ENCODE data around the gene KLHL30. TPM values are rescaled to one million over a fixed set of nuclear protein-coding genes. Genes with fewer than 3 reads are reported as not detected.
"Not testable (repeated sequence)": the region's sequence is repeated elsewhere in the genome, so short reads cannot be mapped to it uniquely, and the experiment has no call there.

KLHL30 gene
- polyA plus RNA-seq, 4 donors, result 0.18 to 0.57 (median 0.44) TPM

DNA sequence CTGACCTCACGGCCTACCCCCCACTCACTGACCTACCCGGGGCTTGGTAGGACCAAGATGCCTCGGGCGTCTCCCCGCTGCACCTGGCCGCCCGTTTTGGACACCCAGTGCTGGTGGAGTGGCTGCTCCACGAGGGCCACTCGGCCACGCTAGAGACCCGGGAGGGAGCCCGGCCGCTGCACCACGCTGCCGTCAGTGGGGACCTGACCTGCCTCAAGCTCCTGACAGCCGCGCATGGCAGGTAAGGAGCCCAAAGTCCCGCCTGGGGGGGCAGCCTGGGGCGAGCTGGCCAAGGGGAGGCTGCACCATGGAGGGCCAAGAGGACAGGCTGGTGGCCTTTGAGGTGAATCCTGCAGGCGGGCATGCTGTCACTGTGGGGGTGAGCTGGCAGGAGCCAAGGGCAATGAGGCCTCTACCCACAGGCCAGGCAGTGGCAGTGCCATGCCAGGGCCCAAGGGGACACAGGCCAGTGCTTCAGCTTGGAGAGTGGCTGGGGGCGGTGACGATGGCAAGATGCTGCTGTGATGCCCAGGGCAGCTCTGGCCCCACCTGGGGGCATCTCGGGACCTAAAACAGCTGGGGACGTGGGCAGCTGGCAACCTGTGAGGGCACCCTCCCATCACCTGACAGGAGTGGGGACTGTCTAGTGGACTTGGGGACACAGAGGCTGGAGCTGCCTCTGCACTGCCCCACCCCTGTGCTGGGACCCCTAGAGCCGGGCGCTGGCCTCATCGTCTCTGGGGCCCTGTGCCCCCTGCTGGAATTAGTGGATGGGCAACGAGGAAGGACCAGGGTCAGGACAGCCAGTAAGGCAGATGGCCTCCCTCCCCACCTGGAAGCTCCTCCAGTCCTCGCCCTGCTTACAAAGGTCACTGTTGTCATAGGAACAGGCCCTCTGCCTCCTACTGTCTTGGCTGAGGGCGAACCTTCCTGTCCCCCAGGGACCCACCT is 36.3 kb upstream of the KLHL30 start:
- no peak for DNase-seq (ENCODE audit: low read depth in 4 of 4, low spot score in 2 of 4)

GRCh38 chr2:238102865-238103264 is 35.6 kb upstream of the KLHL30 start:
- no peak for DNase-seq (ENCODE audit: low read depth in 4 of 4, low spot score in 2 of 4)

DNA sequence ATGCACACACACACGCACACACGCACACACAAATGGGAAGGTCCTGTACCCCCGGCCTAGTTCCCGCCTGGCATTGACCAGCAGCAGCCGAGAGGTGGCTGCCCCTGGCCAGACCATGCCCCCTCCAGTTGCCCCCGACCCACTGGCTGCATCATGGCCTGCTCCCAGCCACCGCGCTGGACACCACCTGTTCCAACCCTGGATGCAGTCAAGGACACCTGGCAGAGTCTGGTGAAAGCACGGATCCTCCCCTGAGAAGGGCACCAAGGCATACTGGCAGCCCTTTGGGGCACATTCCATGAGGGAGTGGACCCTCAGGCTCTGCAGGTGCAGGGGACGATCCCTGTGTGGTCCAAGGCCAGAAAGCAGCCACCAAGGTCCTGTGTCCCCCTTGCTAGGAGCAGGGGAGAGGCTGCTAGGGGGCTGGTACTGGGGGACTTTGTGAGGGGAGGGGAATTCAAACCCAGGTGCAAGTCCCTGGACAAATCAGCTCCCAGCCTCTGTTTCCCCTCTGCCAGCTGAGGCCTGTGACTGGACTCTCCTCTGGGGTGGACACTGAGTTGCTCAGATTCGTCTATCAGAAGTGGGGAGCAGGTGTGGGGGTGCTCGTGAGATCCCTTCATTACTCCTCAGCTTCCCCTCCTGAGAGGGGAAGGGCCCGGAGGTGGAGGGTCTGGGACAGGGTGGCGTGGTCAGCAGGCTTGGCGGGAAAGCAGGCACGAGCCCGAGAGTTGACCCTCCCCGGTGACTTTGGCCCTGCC is 34.8 kb upstream of the KLHL30 start:
- no peak for DNase-seq (ENCODE audit: low read depth in 4 of 4, low spot score in 2 of 4)

GRCh38 chr2:238104226-238104690 is 34.2 kb upstream of the KLHL30 start:
- no peak for DNase-seq (ENCODE audit: low read depth in 4 of 4, low spot score in 2 of 4)

DNA sequence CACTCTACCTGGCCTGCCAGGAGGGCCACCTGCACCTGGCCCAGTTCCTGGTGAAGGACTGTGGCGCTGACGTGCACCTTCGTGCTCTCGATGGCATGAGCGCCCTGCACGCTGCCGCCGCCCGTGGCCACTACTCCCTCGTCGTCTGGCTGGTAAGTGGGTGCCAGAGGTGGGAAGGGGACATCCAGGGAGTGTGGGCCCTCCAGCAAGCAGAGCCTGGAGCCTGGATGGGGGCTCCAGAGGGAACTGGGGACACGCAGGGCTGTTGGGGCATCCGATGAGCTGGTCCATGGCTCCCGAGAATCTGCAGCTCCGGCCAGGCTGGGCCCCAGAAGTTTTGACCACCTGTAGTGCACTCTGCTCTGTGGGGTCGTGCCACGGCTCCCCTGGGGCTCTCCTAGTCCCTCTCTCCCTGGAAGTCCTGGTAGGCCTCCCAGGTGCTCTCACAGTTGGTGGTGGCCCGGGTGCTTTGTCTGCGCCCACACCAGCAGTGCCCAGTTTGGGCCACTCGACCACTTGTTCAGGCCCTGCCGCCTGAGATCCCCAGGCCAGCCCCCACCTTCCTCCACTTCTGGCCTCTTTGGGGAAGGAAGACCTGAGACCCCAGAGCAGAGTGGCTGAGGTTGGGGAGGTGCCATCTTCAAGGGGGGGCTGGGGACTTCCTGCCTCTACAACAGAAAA is 33.6 kb upstream of the KLHL30 start:
- DNase-seq (ENCODE audit: low read depth in 4 of 4, low spot score in 2 of 4), result no peak

DNA sequence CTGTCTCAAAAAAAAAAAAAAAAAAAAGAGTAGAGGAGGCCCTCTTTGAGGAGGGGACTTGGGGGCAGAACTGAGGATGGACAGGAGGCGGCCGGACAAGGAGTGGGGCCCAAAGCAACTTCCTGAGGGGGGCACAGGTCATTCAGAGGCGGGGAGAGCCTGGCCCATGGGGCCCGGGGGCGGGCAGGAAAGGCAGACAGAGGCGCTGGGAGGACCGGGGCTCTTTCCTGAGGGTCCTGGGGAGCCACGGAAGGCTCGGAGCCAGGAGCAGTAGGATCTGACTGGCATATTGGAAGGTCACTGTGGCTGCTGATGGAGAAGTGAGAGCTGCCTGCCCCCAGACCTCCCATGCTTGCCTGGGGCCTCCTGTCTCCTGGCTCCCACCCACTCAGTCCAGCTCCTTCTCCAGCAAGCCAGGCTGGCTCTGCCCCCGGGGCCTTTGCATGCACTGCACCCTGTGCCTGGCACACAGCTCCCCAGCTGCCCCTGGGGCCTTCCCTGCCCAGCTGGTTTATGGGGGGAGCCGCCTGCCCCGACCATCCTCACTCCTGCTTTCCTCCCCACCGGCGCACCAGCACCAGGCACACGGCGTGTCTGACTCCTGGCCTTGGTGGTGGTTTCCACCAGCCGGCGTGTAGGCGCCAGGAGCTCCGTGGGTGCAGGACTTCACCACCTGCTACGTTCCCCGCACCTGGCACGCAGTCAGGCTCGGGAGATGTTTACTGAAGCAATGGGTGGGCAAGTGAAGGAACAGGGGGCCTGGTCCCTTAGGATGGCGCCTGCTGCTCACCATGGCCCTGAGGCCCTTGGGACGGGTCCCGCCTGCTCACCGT is 32.7 kb upstream of the KLHL30 start:
- no peak for DNase-seq (ENCODE audit: low read depth in 4 of 4, low spot score in 2 of 4)

- no peak for DNase-seq (ENCODE audit: low read depth in 4 of 4, low spot score in 2 of 4)
Measured at GRCh38 chr2:238106339-238106697, 32.1 kb upstream of the KLHL30 start.

DNA sequence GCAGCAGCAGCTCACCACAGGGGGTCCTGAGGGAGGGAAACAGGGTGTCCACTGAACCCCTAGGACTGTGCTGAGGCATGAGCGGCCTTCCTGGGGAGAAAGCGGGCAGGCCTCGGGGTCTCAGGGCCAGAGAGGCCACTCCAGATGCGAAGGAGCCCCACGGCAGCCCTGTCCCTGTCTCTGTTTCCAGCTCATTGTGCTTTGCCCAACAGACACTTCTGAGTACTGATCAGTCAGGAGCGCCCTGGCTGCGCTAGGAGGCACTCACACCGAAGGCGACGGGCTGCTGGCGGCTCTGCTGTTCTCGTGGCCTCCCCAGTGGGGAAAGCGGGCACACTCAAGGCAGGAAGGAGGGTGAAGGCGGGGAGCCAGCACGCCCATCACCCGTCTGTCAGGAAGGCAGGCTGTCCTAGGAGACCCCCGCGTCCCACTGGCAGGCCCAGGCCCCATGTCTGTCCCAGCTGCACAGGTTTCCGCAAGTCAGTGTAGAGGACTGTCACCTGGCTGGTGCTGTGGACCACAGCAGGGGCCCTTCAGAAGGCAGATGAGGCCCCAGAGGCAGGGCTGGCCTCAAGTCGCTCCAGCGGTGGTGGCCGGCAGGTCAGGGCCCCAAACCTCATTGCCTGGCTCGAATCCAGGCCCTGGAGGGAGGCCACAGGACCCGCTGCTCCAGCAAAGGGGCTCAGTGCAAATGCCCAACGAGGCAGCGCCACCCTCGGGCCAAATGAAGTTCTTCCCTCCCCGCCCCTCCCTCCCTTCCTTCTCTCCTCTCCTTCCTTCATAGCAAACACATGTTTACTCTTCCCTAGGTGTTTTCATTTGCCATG is 31.6 kb upstream of the KLHL30 start:
- DNase-seq (ENCODE audit: low read depth in 4 of 4, low spot score in 2 of 4), result no peak

GRCh38 chr2:238107525-238108422 is 30.7 kb upstream of the KLHL30 start:
- no peak for DNase-seq (ENCODE audit: low read depth in 4 of 4, low spot score in 2 of 4)

GRCh38 chr2:238108423-238109183 is 29.9 kb upstream of the KLHL30 start:
- no peak for DNase-seq (ENCODE audit: low read depth in 4 of 4, low spot score in 2 of 4)

DNA sequence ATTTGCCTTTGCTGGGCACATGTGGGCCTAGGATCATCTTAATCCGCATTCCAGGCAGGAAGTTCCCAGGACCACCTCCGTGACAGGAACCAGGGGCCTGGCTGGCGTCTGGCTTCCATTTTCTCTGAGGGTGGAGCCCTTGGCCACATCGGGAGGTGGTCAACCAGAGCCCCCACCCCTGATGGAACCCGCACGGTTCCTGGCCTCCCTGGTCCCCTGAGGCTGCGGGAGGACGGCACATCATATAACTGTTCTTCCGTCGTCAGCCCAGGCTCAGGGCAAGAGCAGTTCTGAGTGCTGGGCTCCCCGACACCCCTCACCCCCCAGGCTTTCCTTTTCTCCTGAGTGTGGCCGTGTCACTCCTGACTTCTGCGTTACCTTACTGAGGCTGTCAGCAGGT is 24.9 kb upstream of the KLHL30 start:
- no peak for DNase-seq (ENCODE audit: low read depth in 4 of 4, low spot score in 2 of 4)

DNA sequence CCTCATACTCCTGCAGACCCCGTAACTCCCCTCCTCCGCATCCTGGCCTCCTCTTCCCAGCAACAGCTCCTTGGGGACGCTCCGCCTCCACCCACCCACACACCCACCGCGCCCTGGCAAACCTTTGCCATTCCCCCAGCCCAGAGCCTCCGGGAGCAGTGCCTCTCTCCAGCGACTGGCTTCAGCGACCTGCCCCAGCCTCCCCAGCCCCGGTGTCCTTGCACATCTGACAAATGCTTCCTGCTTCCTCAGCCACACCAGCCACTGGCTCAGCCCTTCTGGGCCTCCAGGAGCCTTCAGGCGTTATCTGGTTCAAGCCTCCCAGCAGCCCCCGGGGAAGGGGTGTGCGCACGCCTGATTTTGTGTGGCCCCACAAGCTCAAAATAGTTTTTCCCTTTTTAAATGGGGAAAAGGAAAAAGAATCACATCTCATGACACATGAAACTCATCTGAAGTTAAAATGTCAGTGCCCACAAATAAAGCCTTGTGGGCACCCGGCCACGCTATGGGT is 24.1 kb upstream of the KLHL30 start:
- DNase-seq (ENCODE audit: low read depth in 4 of 4, low spot score in 2 of 4), result no peak

DNA sequence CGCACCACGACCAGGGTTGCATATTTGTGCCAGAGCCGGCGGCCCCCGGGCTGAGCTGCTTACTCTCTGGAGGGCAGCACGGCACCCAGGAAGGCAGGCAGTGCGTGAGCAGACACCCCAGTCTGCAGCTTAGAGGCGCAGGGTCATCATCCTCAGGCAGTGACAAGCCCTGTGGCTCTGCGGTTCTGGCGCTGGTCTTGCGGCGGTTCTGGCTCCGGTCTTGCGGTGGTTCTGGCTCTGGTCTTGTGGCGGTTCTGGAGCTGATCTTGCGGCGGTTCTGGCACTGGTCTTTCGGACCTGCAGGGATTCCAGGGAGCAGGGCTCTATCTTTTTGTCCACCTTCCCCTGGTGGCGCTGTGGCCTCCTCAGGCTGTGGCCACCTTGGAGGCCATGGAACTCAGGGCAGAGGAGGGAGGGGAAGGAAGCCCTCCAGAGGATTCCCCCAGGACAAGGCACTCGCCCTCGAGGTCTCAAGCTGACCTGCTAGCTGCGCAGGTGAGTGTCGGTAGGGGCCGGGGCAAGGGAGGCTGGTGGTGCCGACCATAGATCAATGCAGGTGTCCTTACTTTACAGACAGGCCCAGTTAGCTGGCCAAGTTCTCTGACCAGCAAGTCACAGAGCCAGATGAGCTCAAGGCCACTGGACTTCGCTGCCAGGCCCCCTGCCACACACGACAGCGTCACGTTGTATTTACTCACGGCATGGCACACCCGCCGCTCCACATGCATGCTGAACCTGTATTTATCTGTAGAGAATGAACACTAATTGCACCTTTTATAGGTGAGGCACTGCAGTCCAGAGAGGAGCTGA is 23.4 kb upstream of the KLHL30 start:
- no peak for DNase-seq (ENCODE audit: low read depth in 4 of 4, low spot score in 2 of 4)

DNA sequence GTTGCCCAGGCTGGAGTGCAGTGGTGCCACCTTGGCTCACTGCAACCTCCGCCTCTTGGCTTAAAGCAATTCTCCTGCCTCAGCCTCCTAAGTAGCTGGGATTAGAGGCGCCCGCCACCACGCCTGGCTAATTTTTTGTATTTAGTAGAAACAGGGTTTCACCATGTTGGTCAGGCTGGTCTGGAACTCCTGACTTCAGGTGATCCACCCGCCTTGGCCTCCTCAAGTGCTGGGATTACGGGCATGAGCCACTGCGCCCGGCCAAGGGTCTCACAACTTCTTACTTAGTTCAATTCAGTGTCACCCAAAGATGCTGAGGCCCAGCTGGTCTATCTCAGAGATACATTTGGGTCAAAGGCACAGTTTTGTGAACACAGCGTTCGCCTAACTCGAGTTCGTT is 22.8 kb upstream of the KLHL30 start:
- not testable (repeated sequence) for DNase-seq (ENCODE audit: low read depth in 4 of 4, low spot score in 2 of 4)

- no peak for DNase-seq (ENCODE audit: low read depth in 4 of 4, low spot score in 2 of 4)
Measured at GRCh38 chr2:238116298-238117198, 21.9 kb upstream of the KLHL30 start.

All from left renal cortex interstitium (tissue), 4 donors.